GM18502 (cell line): ENCODE data around the gene TFCP2.
"Not testable (repeated sequence)": the region's sequence is repeated elsewhere in the genome, so short reads cannot be mapped to it uniquely, and the experiment has no call there.

ENCODE experiments used
- ATAC-seq: cut with Tn5 transposase; IDR thresholded peaks from one replicate; pipeline ENCODE4 v1.9.1; 2021; ENCODE audit warnings: mild to moderate bottlenecking; ENCODE audit not compliant: unreplicated experiment, poor library complexity

The TFCP2 gene

DNA sequence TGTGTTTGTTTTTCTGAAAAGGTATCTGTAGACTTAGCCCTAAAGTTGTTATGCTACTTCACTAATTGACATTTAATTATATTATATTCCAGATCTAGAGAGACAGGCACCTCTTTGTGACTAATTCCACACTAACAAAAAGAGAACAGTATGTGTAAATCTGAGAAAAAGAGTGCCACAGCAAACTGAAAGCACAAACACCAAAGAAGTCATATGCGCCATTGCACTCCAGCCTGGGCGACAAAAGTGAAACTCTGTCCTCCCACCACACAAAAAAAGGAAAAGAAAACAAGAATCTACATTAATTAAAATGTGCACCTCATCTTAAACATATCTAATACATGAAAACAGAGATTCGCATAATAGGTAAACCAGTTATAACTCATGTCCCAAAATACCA lies 85.1 kb downstream of the TFCP2 start:
- no peak for ATAC-seq

DNA sequence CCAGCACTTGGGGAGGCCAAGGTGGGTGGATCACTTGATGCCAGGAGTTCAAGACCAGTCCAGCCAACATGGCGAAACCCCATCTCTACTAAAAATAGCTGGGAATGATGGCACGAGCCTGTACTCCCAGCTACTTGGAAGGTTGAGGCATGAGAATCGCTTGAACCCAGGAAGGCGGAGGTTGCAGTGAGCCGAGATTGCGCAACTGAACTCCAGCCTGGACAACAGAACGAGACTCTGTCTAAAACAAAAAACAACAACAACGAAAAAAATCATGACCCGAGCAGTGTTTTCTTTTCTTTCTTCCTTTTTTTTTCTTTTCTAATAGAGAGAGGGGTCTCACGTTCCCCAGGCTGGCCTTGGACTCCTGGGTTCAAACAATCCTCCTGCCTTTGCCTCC lies 86.0 kb downstream of the TFCP2 start:
- ATAC-seq = no peak

DNA sequence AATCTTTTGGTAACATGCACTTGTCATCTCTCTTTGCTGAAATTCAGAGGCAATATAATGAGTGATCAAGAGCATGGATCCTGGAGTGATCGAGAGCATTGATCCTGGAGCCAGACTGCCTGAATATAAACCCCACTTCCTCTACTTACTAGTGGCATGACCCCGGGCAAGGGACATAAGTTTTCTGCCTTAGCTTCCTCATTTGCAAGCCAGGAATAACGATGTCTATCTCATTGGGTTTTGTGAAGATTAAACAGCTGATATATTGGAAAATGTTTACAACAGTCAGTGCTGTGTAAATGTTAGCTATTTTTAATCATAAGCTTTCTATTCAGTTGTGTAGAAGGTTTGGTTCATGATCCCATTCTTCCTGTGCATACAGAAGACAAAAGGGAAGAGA lies 87.2 kb downstream of the TFCP2 start:
- ATAC-seq = no peak

DNA sequence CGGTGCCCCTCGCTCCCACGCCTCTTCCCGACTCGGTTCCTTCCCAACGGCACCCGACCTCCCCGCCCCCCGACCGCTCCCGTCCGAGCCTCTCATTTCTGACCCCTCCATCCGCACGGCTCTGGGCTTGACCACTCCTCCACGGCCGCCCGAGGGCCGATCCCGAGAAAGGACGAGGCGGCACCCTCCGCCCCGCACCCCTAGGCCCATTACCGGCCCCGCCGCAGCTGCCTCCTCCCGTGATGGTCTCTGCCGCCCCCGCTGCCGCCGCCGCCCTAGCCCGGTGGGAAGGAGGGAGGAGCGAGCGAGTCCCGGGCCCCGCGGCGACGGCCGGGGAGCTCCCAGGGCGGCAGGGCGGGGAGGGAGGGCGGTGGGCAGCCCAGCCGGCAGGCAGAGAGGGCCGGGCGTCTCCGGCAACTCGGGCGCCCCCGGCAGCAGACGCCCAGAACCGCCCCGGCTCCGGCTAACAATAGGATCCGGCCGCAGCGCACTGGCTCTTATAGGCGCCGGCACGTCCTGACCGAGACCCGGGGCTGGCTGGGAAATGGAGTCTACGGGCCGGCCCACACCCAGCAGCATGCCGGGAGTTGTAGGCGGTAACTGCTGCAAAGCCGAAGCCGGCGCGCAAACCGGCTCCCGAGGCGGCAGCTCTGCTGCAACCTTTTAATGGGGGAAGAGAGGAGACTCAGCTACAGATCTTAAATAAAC lies 89.7 kb downstream of the TFCP2 start, which contains the start of gene CSRNP2:
Gene CSRNP2, minus strand, starts transcription at position 471 of the 708 bp plus-strand sequence. CDS start 7,035 bp downstream, outside the sequence.
- peak; percentile 98 for ATAC-seq

DNA sequence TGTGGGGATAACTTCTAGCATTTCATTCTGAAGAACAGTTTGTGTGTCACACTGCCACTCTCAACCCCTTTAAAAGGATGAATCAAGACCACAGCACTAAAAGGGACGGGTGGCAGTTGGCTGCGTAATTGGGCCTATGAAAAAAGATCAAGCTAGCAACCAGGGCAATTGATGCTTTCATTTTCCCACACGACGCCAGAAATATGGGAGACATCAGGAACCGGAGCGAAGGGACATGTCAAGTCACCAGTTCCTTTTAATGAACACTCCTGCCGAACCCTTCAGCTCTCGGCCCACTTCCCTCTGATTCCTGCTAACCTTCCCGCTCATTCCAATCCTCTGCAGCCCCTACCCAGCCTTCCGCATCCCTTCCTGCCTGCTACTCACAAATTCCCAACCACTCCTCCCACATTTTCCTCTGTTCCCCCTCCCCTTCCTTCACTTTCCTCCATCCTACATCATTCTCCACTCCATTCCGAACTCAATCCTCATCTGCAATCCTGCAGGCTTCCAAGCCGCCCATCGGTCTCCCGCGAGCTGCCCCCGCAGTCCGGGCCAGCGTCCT lies 90.3 kb downstream of the TFCP2 start:
- ATAC-seq = no peak

DNA sequence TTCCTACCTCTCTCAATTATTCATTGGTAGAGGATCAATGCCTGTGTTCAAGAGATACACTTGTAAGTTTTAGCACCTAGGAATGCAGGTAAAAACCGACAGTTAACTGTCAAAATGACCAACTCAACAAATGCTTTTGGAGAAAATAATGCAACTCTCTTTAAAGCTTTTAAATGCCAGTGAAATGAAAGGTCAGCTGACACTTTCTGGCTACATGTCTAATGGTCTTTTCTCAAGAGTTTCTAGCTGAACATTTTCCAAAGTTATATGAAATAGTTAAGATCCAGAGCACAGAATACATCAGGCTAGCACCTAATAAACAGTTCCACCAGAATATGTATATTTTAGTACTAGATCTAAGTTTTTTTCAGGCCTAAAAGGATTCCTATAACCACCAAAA lies 91.5 kb downstream of the TFCP2 start:
- no peak for ATAC-seq

DNA sequence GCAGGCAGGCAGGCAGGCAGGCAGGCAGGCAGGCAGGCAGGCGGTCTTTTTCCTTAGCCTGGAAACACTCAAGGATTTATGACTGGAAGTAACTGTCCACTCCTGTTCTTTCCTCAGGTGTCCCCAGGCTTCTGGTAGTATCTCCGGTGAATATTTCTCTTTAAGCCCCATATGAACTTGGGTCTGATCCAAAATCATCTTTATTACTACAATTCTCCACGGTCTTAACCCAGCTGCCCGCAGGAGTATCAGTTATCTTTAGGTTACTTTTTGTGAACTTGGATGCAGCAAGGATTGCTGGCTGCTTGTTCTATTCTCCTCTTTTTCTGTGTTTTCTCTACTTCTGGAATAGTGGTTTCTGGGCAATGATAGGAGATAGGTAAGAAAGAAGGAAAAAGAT lies 92.8 kb downstream of the TFCP2 start:
- no peak for ATAC-seq

DNA sequence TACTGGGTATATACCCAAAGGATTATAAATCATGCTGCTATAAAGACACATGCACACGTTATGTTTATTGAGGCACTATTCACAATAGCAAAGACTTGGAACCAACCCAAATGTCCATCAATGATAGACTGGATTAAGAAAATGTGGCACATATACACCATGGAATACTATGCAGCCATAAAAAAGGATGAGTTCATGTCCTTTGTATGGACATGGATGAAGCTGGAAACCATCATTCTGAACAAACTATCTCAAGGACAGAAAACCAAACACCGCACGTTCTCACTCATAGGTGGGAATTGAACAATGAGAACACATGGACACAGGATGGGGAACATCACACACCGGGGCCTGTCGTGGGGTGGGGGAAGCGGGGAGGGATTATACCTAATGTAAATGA lies 94.1 kb downstream of the TFCP2 start:
- ATAC-seq = not testable (repeated sequence)

DNA sequence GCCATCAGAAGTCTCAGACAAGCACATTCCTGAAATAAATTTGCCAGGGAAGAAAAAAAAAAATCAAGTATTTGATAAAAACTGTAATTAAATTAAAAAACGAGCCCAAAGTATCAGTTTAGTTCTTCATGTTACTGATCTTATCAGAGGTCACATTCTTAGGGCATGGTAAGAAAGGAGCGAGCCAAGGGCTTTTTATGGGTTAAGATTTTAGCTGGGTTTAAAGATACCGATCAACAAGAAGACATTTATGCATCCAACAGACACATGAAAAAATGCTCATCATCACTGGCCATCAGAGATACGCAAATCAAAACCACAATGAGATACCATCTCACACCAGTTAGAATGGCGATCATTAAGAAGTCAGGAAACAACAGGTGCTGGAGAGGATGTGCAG lies 94.6 kb downstream of the TFCP2 start:
- ATAC-seq = not testable (repeated sequence)

DNA sequence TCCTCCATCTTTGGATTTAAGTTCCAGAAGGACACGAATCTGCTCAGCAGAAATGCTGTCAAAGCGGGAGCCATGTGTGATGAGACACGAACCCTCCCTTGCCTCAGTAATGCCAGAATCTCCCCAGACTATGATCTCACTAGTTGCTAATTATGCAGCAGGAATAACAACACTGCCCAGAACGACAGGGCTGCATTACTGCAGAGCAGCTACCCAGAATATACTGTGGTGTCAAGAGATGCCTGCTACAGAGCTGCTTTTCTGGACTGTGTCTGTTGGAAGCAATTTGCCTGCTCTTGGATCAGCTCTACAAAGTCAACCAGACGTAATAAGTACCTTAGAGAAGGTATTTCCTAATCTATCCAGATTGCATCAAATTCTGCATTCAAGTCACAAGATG lies 95.0 kb downstream of the TFCP2 start:
- no peak for ATAC-seq

DNA sequence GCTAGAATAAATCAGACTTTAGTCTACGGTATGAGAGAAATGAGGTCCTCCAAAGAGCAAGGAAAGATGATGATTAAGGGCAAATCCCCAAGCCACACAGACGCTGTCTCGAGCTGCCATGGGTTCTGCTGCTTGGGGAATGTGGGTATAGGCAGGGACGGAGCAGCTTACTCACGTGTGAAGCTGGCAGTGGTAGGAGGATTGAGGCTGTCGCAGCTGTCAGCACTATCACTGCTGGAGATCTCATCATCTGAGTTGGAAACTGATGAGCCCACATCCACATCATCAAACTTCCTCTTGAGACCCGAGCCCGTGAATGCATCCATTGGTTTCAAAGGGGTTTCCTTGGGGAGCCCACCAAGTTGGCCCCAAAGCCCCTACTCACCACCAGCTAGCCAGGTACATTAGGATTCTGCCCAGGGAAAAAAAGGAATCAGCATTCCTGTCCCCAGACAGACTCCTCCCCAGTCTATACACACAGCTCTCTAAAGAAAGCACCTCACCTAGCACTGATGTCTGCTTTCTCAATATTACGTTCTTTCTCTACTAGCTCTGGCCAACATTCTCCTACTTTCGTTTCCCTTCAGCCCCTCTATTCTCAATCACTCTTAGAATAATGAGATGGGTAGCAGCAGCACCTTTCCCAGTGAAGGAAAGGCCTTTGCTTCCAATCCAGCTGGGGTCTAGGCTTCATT lies 96.6 kb downstream of the TFCP2 start:
- no peak for ATAC-seq

DNA sequence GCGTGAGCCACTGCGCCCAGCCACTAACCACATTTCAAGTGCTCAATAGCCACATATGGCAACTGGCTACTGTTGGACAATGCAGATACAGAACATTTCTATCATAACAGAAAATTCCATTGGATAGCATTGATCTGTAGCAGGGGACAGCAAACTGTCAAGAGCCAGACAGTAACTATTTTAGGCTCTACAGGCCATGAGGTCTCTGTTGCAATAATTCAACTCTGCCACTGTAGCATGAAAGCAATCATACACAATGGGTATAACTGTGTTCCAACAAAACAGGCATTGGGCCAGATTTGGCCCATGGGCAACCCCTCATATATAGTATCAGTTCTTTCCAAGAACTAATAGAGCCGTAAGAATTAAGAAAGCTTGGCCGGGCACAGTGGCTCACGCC lies 97.5 kb downstream of the TFCP2 start:
- ATAC-seq = no peak

DNA sequence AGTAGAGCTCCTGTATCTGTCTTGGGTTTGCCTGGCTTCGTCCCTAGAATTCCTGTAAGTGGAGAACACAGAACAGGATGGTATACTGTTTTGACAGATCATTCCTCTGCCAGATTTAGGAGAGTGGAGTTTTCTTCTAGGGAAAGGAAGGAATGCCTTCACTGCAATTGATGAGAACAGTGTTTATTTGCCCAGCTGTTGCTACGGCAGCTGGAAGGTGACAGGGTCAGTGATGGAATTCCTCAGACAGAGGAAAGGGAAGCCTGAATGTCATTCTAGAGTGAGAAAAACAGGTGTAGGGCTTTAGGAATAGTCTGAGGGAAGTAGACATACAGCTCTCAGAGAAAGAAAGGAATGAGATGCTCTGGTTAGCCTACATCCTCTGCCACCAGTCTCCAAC lies 101.3 kb downstream of the TFCP2 start:
- ATAC-seq = no peak

DNA sequence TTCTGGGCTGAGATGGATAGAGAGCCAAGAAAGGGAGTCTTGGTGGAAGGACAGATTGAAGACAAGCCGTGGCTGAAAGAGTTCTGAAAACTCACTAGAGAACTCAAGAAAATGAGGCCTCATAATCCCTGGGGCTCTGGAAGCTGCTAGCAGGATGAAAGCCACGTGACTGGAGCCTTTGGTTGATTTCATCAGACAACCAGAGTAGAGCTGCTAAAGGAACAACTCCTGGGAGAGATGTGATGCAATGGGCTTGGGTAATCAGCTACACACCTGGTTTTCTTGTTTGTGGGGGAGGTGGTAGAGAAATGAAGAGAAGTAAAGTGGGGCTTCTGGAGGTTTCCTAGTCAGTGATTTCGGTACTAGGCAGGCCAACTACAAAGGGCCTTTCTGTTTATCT lies 102.9 kb downstream of the TFCP2 start:
- ATAC-seq = no peak

DNA sequence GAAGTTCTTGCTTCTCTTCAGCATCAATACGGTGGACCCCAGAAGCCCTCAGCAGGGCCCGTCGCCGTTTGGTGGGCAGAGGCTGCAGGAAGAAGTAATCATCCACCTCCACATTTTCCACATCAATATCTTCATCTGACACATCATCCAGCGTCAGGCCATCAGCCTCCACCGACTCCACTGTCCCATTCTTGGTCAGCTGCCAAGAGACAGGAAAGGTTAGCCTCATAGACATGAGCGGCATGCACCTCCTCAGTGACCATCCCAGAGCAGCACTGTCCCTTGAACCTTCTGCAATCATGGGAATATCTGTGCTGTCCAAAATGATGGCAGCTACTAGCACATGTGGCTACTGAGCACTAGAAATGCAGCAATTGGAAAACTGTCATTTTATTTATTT lies 105.2 kb downstream of the TFCP2 start:
- no peak for ATAC-seq

DNA sequence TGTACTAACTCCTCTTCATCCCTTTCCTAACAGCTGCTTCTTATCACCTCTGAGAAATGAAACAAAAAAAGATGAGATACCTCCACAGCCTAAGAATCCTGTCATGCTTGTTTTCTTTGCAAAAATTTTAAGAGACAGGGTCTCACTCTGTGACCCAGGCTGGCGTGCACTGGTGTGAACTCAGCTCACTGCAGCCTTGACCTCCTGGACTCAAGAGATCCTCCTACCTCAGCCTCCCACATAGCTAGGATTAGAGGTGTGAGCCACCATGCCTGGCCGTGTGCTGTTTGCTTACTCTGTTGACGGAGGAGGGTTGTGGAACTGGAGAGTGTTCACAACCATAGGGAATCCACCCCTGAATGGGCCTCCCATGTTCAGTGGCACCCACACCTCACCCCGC lies 105.7 kb downstream of the TFCP2 start:
- ATAC-seq = no peak

DNA sequence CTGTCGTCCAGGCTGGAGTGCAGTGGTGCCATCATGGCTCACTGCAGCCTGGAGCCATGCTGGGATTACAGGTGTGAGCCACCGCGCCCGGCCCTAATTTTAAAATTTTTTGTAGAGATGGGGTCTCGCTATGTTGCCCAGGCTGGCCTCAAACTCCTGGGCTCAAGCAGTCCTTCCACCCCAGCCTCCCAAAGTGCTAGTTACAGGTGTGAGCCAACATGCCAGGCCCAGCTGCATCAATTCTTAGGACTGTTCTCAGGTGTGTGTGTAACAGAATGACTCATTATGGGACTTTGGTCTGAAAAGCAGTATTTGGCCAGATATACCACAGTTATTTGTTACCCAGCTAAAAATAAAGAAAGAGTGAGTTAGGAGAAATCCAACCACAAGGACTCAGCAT lies 107.4 kb downstream of the TFCP2 start:
- ATAC-seq = no peak

DNA sequence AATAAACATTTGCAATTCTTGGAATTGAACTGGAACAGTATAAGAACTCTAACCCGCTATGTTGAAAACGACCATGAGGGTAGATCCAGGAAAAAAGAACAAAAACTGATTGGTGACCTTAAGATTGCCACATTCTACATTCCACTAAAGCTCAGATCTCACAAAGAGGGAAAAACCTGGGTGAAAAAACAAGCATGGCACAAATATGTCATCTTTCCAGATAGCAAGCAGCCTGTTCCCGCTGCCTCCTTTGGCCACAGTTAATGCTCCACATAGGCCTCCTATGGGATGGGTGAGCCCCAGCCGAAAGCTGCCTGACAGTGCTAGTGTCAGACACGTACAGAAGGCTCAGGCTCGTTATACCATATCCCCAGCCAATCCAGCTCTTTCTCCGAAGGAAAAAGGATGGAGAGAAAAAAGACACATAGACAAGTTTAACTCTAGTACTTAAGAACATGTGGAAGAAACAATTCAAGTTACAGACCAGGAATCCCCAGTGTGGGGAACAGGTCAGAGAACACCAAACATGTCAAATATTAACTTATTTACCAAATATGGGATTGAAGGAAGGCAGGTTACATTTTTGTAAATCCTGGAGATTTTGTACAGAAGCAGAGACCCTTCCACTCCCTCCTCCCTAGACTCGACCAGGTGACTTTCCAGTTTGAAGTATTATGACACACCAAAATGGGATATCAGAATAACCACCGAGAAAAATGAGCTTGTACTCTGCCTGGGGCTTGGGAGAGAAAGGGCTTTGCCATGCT lies 110.1 kb downstream of the TFCP2 start:
- ATAC-seq = no peak

DNA sequence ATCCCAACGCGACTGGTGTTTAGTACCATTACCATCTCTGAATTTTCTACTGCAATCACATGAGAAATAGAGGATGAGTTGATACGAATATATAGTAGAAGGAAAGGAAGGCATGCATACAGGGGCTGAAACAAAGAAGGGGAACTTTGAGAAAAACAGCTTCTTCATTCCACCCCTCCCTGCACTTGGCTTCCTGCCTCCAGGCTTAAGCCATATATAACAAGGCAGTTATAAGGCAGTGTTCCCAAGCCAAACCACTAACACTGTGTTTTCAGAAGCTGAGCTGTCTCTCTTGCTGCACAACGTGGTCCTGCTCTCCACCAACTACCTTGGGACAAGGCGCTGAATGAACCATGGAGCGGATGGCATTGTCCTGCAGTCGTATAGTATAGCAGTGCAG lies 113.8 kb downstream of the TFCP2 start:
- ATAC-seq = no peak

DNA sequence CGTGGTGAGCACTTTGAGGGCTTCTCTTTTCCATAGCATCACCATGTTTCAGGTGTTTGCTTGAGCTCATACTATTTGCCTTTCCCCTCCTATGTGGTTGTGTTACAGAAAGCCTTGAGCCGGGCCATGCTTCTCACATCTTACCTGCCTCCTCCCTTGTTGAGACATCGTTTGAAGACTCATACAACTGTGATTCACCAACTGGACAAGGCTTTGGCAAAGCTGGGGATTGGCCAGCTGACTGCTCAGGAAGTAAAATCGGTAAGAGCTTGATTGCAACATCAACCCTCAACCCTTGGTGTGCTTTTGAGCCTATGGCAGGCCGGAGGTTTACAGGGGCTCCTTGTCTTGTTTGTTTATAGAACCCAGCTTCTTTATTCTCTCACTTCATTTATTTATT lies 116.7 kb downstream of the TFCP2 start:
- ATAC-seq = no peak

DNA sequence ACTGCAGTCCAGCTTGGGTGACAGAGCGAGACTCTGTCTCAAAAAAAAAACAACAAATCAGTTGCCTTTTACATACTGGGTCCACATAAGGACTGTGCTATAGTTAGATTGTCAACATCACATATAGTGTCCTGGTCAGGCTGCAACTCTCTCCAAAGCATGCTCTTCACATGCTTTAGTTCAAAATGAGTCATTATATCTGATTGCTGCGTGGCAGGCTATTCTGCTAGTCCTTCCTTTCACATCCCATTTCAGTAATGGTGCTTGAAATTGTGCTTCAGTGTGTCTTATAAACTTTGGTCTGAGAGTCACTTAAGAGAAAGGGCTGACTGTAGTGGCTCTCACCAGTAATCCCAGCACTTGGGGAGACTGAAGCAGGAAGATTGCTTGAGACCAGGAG lies 117.9 kb downstream of the TFCP2 start:
- no peak for ATAC-seq
